Fibroblast of lung (primary cell): ENCODE measurements around the gene ZNF618. TPM values are rescaled to one million over a fixed set of nuclear protein-coding genes. Genes with fewer than 3 reads are reported as not detected.
A peak's percentile ranks its signal among the peaks of the same experiment; 100 is the strongest.

Experiments
- DNase-seq, 2 donors: peaks; one replicate each; pipeline versions ENCODE4 v3.0.0 to v3.0.0-alpha.2; 2010; ENCODE audit warnings: low read depth in 2 of 2
- H2AFZ ChIP-seq: 2 replicates; pipeline ENCODE4 v1.5.1; 2012; ENCODE audit warnings: low read length, control low read depth, inconsistent platforms
- H3K27ac ChIP-seq: 2 replicates; pipeline ENCODE4 v1.5.1; 2011; ENCODE audit warnings: low read length, control low read depth; ENCODE audit not compliant: insufficient read depth
- H3K27me3 ChIP-seq: 2 replicates; pipeline ENCODE4 v1.5.1; 2011; ENCODE audit warnings: mild to moderate bottlenecking, low read length; ENCODE audit not compliant: control insufficient read depth, insufficient read depth
- H3K36me3 ChIP-seq: 2 replicates; pipeline ENCODE4 v1.5.1; 2011; ENCODE audit warnings: low read length; ENCODE audit not compliant: control insufficient read depth, insufficient read depth
- H3K4me1 ChIP-seq: 2 replicates; pipeline ENCODE4 v1.5.1; 2011; ENCODE audit warnings: low read length; ENCODE audit not compliant: control insufficient read depth, insufficient read depth; ENCODE audit errors: extremely low read depth
- H3K4me2 ChIP-seq: 2 replicates; pipeline ENCODE4 v1.5.1; 2011; ENCODE audit warnings: low read length, control low read depth; ENCODE audit not compliant: insufficient read depth; ENCODE audit errors: extremely low read depth
- H3K4me3 ChIP-seq, 4 experiments: fragments of 200-600 bp in 1 of 4; sonication (generic) in 1 of 4; replicated peaks in 1 of 4; 2 replicates each; pipeline ENCODE4 v1.5.1; 2011 to 2016; ENCODE audit warnings: low read length in 4 of 4, low read depth in 3 of 4, mild to moderate bottlenecking in 3 of 4, control low read depth in 2 of 4, inconsistent platforms in 1 of 4, mixed read lengths in 1 of 4; ENCODE audit not compliant: insufficient read depth in 1 of 4; ENCODE audit errors: control extremely low read depth in 1 of 4
- H3K79me2 ChIP-seq: 2 replicates; pipeline ENCODE4 v1.5.1; 2012; ENCODE audit warnings: mild to moderate bottlenecking, low read length, inconsistent platforms; ENCODE audit not compliant: control insufficient read depth, insufficient read depth
- H3K9ac ChIP-seq: 2 replicates; pipeline ENCODE4 v1.5.1; 2011; ENCODE audit warnings: mild to moderate bottlenecking, low read length, control low read depth; ENCODE audit not compliant: insufficient read depth
- H3K9me3 ChIP-seq: 2 replicates; pipeline ENCODE4 v1.5.1; 2012; ENCODE audit warnings: low read depth, low read length; ENCODE audit not compliant: control insufficient read depth, insufficient read depth
- H4K20me1 ChIP-seq: 2 replicates; pipeline ENCODE4 v1.5.1; 2011; ENCODE audit warnings: low read length; ENCODE audit not compliant: control insufficient read depth, insufficient read depth; ENCODE audit errors: extremely low read depth
- CTCF ChIP-seq, 2 donors: IDR thresholded peaks in 1 of 2; conservative IDR thresholded peaks in 1 of 2; 1 replicate in 1 of 2; 2 replicates in 1 of 2; pipeline ENCODE4 v1.5.1; 2011 to 2012; ENCODE audit warnings: low read length in 2 of 2, control low read depth in 1 of 2, inconsistent platforms in 1 of 2, low read depth in 1 of 2, mild to moderate bottlenecking in 1 of 2
- EZH2 ChIP-seq: IDR thresholded peaks from 2 replicates; pipeline ENCODE4 v1.5.1; 2012; ENCODE audit warnings: low read length, control low read depth, mild to moderate bottlenecking; ENCODE audit errors: missing control alignments
- polyA plus RNA-seq, 2 donors: library from polyadenylated mRNA; depleted of rRNA in 1 of 2; stranded (reverse) in 1 of 2; unstranded in 1 of 2; fragments of >200 nt; gene quantifications; 2 replicates each; pipeline ENCODE4 v1.2.1, GENCODE V29; 2011 to 2012; ENCODE audit warnings: missing spikeins in 1 of 2
- total RNA-seq: library from RNA; depleted of rRNA; stranded (reverse); fragments of >200 nt; gene quantifications from 2 replicates; pipeline ENCODE4 v1.2.1, GENCODE V29; 2014

ZNF618 gene
- total and polyA plus RNA-seq, 2 donors (not counting 1 experiment from before 2014, with no cell fraction given) = 6.6 to 8.6 TPM

DNA sequence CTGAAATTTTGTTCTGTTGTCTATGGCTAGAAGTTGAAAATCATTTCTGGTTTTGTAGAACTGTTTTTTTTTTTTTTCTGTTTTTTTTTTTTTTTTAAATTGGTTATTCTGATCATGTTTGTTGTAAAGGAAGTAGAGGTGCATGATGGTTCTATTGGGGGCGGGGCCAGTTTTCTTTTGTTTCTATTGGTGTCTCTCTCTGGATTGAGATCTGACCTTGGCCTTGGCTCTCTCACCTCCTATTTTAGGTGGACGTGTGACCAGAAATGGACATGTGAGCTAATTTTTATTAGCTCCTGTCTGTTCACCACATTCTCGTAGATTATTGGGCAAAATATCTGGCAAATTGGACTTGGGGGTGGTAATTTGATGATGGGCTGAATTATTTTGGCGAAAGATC lies 3.2 kb downstream of the ZNF618 start:
- H3K9me3 ChIP-seq = no peaks in the 10 kb centered on the region
- no peak overlapping the region for H3K9ac ChIP-seq
- H3K36me3 ChIP-seq = no peaks in the 10 kb centered on the region
- H3K27ac ChIP-seq = no peak overlapping the region
- H3K27me3 ChIP-seq = no peaks in the 10 kb centered on the region
- peak overlapping the region; percentile 1 to 19 (median 17) for H3K4me3 ChIP-seq
- peaks cover 66% of the 10 kb centered on the region for H3K79me2 ChIP-seq
- TF ChIP-seq CTCF (conservative IDR thresholded peaks at IDR 0.05 in 1 of 2, IDR thresholded peaks at IDR 0.05 in 1 of 2; ENCODE audit: low read depth in 1 of 2, low read length in 2 of 2) = no peak
- no peak for TF ChIP-seq EZH2
- DNase-seq = no peak
- peak overlapping the region; percentile 75 for H3K4me2 ChIP-seq
- no peaks in the 10 kb centered on the region for H4K20me1 ChIP-seq
- H3K4me1 ChIP-seq = peaks cover 8% of the 10 kb centered on the region
- no peak overlapping the region for H2AFZ ChIP-seq

- no peaks in the 10 kb centered on the region for H3K27me3 ChIP-seq
- H3K9ac ChIP-seq = no peak overlapping the region
- H3K79me2 ChIP-seq = peaks cover 72% of the 10 kb centered on the region
- no peaks in the 10 kb centered on the region for H4K20me1 ChIP-seq
- H3K27ac ChIP-seq = no peak overlapping the region
- no peaks in the 10 kb centered on the region for H3K36me3 ChIP-seq
- H3K4me2 ChIP-seq = peak overlapping the region; percentile 75
- peak; percentile 68 to 88 for DNase-seq
- H2AFZ ChIP-seq = no peak overlapping the region
- peak overlapping the region in 3 of 4 experiments; percentile 1 to 19 (median 8) for H3K4me3 ChIP-seq
- no peak for TF ChIP-seq CTCF (conservative IDR thresholded peaks at IDR 0.05 in 1 of 2, IDR thresholded peaks at IDR 0.05 in 1 of 2; ENCODE audit: low read depth in 1 of 2, low read length in 2 of 2)
- TF ChIP-seq EZH2 = no peak
- no peaks in the 10 kb centered on the region for H3K9me3 ChIP-seq
- peaks cover 9% of the 10 kb centered on the region for H3K4me1 ChIP-seq
Observed at GRCh38 chr9:113879911-113880310, 3.8 kb downstream of the ZNF618 start.

DNA sequence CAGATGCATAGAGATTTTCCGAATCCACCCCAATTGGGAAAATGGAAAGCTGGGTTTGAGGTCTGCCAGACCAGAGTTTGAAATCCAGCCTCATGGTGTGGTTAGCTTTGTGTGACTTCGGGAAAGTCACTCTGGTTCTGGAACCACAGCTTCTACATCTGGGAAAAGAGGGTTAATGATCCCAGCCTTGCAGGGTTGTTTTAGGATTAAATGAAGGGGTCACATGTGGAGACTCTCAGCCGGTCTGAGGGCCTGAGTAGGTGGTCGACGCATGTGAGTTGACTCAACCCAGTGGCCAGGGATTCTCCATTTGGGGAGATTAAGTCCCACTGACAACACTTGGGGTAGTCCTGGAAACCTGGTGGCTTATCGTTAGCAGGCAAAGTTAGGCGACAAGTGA lies 6.1 kb downstream of the ZNF618 start:
- no peak for DNase-seq
- Histone ChIP-seq H2AFZ (no peak overlapping the region), H3K27ac (no peak overlapping the region), H3K79me2 (peaks cover 85% of the 10 kb centered on the region), H3K4me2 (peak overlapping the region; percentile 35), H3K4me3 (no peak overlapping the region), H3K4me1 (peaks cover 11% of the 10 kb centered on the region), H4K20me1 (no peaks in the 10 kb centered on the region), H3K27me3 (no peaks in the 10 kb centered on the region), H3K9me3 (no peaks in the 10 kb centered on the region), H3K36me3 (no peaks in the 10 kb centered on the region), H3K9ac (no peak overlapping the region)
- no peak for TF ChIP-seq EZH2
- TF ChIP-seq CTCF (conservative IDR thresholded peaks at IDR 0.05 in 1 of 2, IDR thresholded peaks at IDR 0.05 in 1 of 2; ENCODE audit: low read depth in 1 of 2, low read length in 2 of 2) = no peak
